ENCODE results near the gene CSMD2. TPM values are rescaled to one million over a fixed set of nuclear protein-coding genes. Genes with fewer than 3 reads are reported as not detected.

Gene CSMD2
- total and polyA plus RNA-seq, 2 of the 8 experiments (the other 6 are each of a cell fraction or from before 2014, with no cell fraction given), result 7.0 to 14.7 TPM

DNA sequence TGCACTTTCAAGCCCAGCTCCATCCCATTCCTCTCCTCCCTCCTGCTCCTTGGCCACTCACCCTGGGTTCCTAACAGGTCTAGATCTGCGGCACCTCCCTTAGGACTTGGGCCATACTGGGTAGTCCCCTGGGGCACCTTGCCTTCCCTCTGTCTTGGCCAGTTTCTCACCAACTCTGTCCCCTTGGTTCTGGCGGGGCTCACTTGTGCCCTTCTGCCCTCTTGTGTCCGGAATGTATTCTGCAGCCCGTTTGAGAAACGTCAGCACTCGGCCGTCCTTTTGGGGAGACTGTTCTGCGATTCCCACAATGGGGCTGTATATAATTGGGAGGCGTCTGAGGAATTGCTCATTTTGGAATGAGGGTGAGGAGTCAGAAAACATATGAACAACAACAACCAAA, 530.2 kb downstream of the CSMD2 start:
- Histone ChIP-seq H3K4me3 (ENCODE audit: extremely low read depth in 1 of 4, insufficient read depth in 2 of 4, low read depth in 3 of 4, low read length in 4 of 4) (no peak overlapping the region), H3K18ac (ENCODE audit: extremely low read depth, low read length) (no peak overlapping the region; the same call in 1 of the 2 replicates), H4K91ac (replicated peaks; ENCODE audit: insufficient read length, low read length) (no peak overlapping the region), H3K9ac (replicated peaks in 1 of 4; ENCODE audit: extremely low read depth in 1 of 4, low read depth in 3 of 4, low read length in 3 of 4) (no peak overlapping the region), H3K56ac (replicated peaks; ENCODE audit: insufficient read length, low read depth, low read length) (no peak overlapping the region), H2BK120ac (replicated peaks; ENCODE audit: low read depth, low read length) (no peak overlapping the region), H4K8ac (ENCODE audit: extremely low read depth, insufficient read depth, low read length) (no peak overlapping the region), H3K23ac (ENCODE audit: insufficient read length) (no peak overlapping the region), H3K27me3 (replicated peaks in 1 of 4; ENCODE audit: control insufficient read depth in 3 of 4, extremely low read depth in 1 of 4, insufficient read depth in 3 of 4, low read length in 3 of 4) (peaks cover 0 to 2% (median 0%) of the 10 kb centered on the region in 4 experiments; a peak in 1 of 7 replicates), H3K14ac (ENCODE audit: insufficient read length) (no peak overlapping the region), H3K23me2 (ENCODE audit: low read depth, low read length) (no peaks in the 10 kb centered on the region), H3K4me1 (replicated peaks in 1 of 4; ENCODE audit: control insufficient read depth in 3 of 4, insufficient read depth in 4 of 4, low read length in 3 of 4) (peaks cover 10 to 18% (median 12%) of the 10 kb centered on the region in 4 experiments), H3K9me3 (ENCODE audit: insufficient read depth in 2 of 2, low read depth in 1 of 2, low read length in 1 of 2) (no peaks in the 10 kb centered on the region), H2BK5ac (ENCODE audit: low read depth, low read length) (0 out of 2 replicates have a peak overlapping the region, but pooled peaks have one; percentile 56), H2AK5ac (ENCODE audit: low read depth, low read length) (no peak overlapping the region), H2BK12ac (ENCODE audit: low read depth, low read length) (0 out of 2 replicates have a peak overlapping the region, but pooled peaks have one; percentile 55), H3K4me2 (ENCODE audit: insufficient read depth in 1 of 2, low read depth in 2 of 2, low read length in 2 of 2) (0 out of 4 replicates have a peak overlapping the region, but pooled peaks of 1 of the 2 experiments have one; percentile 30), H2BK15ac (ENCODE audit: low read length) (peak overlapping the region; percentile 46; the same call in 1 of the 2 replicates), H3K79me2 (ENCODE audit: control insufficient read depth in 1 of 2, insufficient read depth in 2 of 2, low read length in 2 of 2) (no peaks in the 10 kb centered on the region), H3K27ac (ENCODE audit: low read depth, low read length) (no peak overlapping the region), H4K5ac (ENCODE audit: insufficient read length, low read depth, low read length) (no peak overlapping the region), H2AFZ (ENCODE audit: low read length) (no peak overlapping the region), H4K20me1 (replicated peaks in 1 of 2; ENCODE audit: control insufficient read depth in 1 of 2, insufficient read depth in 2 of 2, low read length in 2 of 2) (no peaks in the 10 kb centered on the region), H3K36me3 (ENCODE audit: control insufficient read depth in 2 of 4, insufficient read depth in 4 of 4, low read length in 3 of 4) (no peaks in the 10 kb centered on the region; a peak in 1 of 8 replicates), H2BK20ac (ENCODE audit: low read length) (0 out of 2 replicates have a peak overlapping the region, but pooled peaks have one; percentile 80), H3K4ac (replicated peaks; ENCODE audit: insufficient read length, low read depth, low read length) (no peak overlapping the region), H3K79me1 (ENCODE audit: low read depth, low read length) (no peaks in the 10 kb centered on the region)
- ChIA-PET POLR2A (ENCODE audit: partially characterized antibody) (interaction anchor here (1.6 kb wide), 1 partner anchor 11 kb away, joined by 4 read pairs; no protein-coding TSS in a partner anchor), CTCF (ENCODE audit: partially characterized antibody) (interaction anchor here (0.7 to 7.1 kb wide), 21 partner anchors 10 to 542 kb away, joined by 3 to 60 read pairs (median 4); partner anchors contain the start of gene C1orf94)
- DNase-seq (ENCODE audit: low read depth in 1 of 2, low spot score in 2 of 2) (peak in 1 of 2 experiments; percentile 85), FAIRE-seq (peak; percentile 85)
- WGBS, 2 experiments (ENCODE audit: extremely low coverage in 1 of 2, insufficient coverage in 1 of 2, insufficient read length in 1 of 2, insufficient replicate concordance in 2 of 2, low coverage in 1 of 2, low lambda C conversion rate in 2 of 2, missing lambda C conversion rate in 1 of 2), result 52% methylated on average over 9 of the region's 9 CpGs; no CpG with 5 or more reads in 1 of the 2 experiments
- TF ChIP-seq, protein P1, sequence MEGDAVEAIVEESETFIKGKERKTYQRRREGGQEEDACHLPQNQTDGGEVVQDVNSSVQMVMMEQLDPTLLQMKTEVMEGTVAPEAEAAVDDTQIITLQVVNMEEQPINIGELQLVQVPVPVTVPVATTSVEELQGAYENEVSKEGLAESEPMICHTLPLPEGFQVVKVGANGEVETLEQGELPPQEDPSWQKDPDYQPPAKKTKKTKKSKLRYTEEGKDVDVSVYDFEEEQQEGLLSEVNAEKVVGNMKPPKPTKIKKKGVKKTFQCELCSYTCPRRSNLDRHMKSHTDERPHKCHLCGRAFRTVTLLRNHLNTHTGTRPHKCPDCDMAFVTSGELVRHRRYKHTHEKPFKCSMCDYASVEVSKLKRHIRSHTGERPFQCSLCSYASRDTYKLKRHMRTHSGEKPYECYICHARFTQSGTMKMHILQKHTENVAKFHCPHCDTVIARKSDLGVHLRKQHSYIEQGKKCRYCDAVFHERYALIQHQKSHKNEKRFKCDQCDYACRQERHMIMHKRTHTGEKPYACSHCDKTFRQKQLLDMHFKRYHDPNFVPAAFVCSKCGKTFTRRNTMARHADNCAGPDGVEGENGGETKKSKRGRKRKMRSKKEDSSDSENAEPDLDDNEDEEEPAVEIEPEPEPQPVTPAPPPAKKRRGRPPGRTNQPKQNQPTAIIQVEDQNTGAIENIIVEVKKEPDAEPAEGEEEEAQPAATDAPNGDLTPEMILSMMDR (IDR thresholded peaks at IDR 0.05; ENCODE audit: control extremely low read depth in 1 of 3, insufficient read depth in 1 of 3, low read depth in 1 of 3, low read length in 3 of 3), result peak; percentile 73 to 88 (median 84)
- TF ChIP-seq CREB1 (IDR thresholded peaks at IDR 0.05) (peak; percentile 64), TEAD4 (IDR thresholded peaks at IDR 0.05; ENCODE audit: low read depth, low read length) (peak; percentile 99), RNF2 (IDR thresholded peaks at IDR 0.05; ENCODE audit: borderline replicate concordance, low read depth, low read length, missing control alignments, poor library complexity, severe bottlenecking) (no peak), FOSL1 (IDR thresholded peaks at IDR 0.05; ENCODE audit: insufficient read depth, low read depth, low read length) (no peak), YY1 (IDR thresholded peaks at IDR 0.05; ENCODE audit: low read depth, low read length) (0 out of 2 replicates have a peak, but pooled peaks have one; percentile 36), CHD2 (IDR thresholded peaks at IDR 0.05; ENCODE audit: low read length) (no peak), RAD21 (IDR thresholded peaks at IDR 0.05 in 1 of 2, conservative IDR thresholded peaks at IDR 0.05 in 1 of 2; ENCODE audit: low read depth in 2 of 2, low read length in 2 of 2) (peak; percentile 21 to 36; a peak in 2 of 4 replicates)
- TF ChIP-seq, protein P2, sequence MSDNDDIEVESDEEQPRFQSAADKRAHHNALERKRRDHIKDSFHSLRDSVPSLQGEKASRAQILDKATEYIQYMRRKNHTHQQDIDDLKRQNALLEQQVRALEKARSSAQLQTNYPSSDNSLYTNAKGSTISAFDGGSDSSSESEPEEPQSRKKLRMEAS (IDR thresholded peaks at IDR 0.05), result 0 out of 2 replicates have a peak, but pooled peaks have one; percentile 17
